ENCODE results near the gene TMEM165. TPM values are rescaled to one million over a fixed set of nuclear protein-coding genes. Genes with fewer than 3 reads are reported as not detected.

The TMEM165 gene
- total and polyA plus RNA-seq, 10 of the 15 experiments (the other 5 are each of a cell fraction or from before 2014, with no cell fraction given): 18.3 to 141 (median 81.1) TPM

GRCh38 chr4:55346851-55347255, 48.9 kb upstream of the TMEM165 start:
- no peaks in the 10 kb centered on the region for H3K9me3 ChIP-seq (replicated peaks; ENCODE audit: control insufficient read depth, insufficient read depth, low read length)
- POLR2A ChIA-PET: no interaction called here
- WGBS (ENCODE audit: insufficient coverage, insufficient replicate concordance, low lambda C conversion rate, missing lambda C conversion rate): 28% methylated on average over 16 of the region's 16 CpGs
- H3K4me3 ChIP-seq: peak overlapping the region; percentile 76
- H3K79me2 ChIP-seq (ENCODE audit: control insufficient read depth, insufficient read depth, low read length): no peaks in the 10 kb centered on the region; the same call in 1 of the 2 replicates
- H2AFZ ChIP-seq (ENCODE audit: control insufficient read depth, low read depth, low read length): peak overlapping the region; percentile 96
- intact Hi-C loops (cut with micrococcal nuclease; ENCODE audit: unreplicated experiment) (loop anchor here (1.0 to 5.0 kb wide), 5 partner anchors 50 to 955 kb away; partner anchors contain the start of gene TMEM165), in situ Hi-C loops (cut with MboI) (loop anchor here (10.0 kb wide), 2 partner anchors 208 to 388 kb away; no protein-coding TSS in a partner anchor)
- no peaks in the 10 kb centered on the region for H3K27me3 ChIP-seq (replicated peaks in 1 of 2; ENCODE audit: control insufficient read depth in 2 of 2, insufficient read depth in 2 of 2, low read length in 1 of 2)
- no peak for TF ChIP-seq ATF7 (IDR thresholded peaks at IDR 0.05; ENCODE audit: low read depth)
- TF ChIP-seq, protein P1, sequence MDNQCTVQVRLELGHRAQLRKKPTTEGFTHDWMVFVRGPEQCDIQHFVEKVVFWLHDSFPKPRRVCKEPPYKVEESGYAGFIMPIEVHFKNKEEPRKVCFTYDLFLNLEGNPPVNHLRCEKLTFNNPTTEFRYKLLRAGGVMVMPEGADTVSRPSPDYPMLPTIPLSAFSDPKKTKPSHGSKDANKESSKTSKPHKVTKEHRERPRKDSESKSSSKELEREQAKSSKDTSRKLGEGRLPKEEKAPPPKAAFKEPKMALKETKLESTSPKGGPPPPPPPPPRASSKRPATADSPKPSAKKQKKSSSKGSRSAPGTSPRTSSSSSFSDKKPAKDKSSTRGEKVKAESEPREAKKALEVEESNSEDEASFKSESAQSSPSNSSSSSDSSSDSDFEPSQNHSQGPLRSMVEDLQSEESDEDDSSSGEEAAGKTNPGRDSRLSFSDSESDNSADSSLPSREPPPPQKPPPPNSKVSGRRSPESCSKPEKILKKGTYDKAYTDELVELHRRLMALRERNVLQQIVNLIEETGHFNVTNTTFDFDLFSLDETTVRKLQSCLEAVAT (IDR thresholded peaks at IDR 0.05): peak; percentile 90
- FAIRE-seq (no peak), DNase-seq (ENCODE audit: low read depth, low spot score) (peak; percentile 5), ATAC-seq (no peak)
- RAD21 ChIA-PET (ENCODE audit: unreplicated experiment): interaction anchor here (0.5 to 1.6 kb wide), 3 partner anchors 25 to 62 kb away, joined by 3 to 6 read pairs (median 3); no protein-coding TSS in a partner anchor
- peak overlapping the region; percentile 48 for H3K27ac ChIP-seq (ENCODE audit: control insufficient read depth, insufficient read depth)
- SMC1A ChIA-PET (ENCODE audit: uncharacterized antibody, unreplicated experiment): interaction anchor here (0.5 to 0.7 kb wide), 2 partner anchors 52 to 390 kb away, joined by 3 read pairs; no protein-coding TSS in a partner anchor
- H3K4me1 ChIP-seq (ENCODE audit: control insufficient read depth, insufficient read depth, low read length): no peaks in the 10 kb centered on the region
- CTCF ChIA-PET: interaction anchor here (0.7 to 1.2 kb wide), 9 partner anchors 17 to 519 kb away, joined by 3 to 6 read pairs (median 3); no protein-coding TSS in a partner anchor
- no TSS peak for BruUV-seq (replicated peaks)
- no peaks in the 10 kb centered on the region for H4K20me1 ChIP-seq (ENCODE audit: control insufficient read depth, insufficient read depth)
- peak overlapping the region; percentile 77; the same call in 1 of the 2 replicates for H3K9ac ChIP-seq (ENCODE audit: control insufficient read depth, insufficient read depth, low read length)
- peak overlapping the region; percentile 97 for H3K4me2 ChIP-seq (ENCODE audit: control insufficient read depth, insufficient read depth)
- H3K36me3 ChIP-seq (ENCODE audit: control insufficient read depth in 2 of 2, insufficient read depth in 2 of 2, low read length in 1 of 2): no peaks in the 10 kb centered on the region

GRCh38 chr4:55347610-55348228, 48.0 kb upstream of the TMEM165 start:
- Histone ChIP-seq H2AFZ (ENCODE audit: control insufficient read depth, low read depth, low read length) (no peak overlapping the region), H3K9me3 (replicated peaks; ENCODE audit: control insufficient read depth, insufficient read depth, low read length) (no peaks in the 10 kb centered on the region; the same call in 2 of the 3 replicates), H4K20me1 (ENCODE audit: control insufficient read depth, insufficient read depth) (no peaks in the 10 kb centered on the region), H3K4me2 (ENCODE audit: control insufficient read depth, insufficient read depth) (no peak overlapping the region), H3K36me3 (ENCODE audit: control insufficient read depth in 2 of 2, insufficient read depth in 2 of 2, low read length in 1 of 2) (no peaks in the 10 kb centered on the region), H3K27ac (ENCODE audit: control insufficient read depth, insufficient read depth) (no peak overlapping the region), H3K27me3 (replicated peaks in 1 of 2; ENCODE audit: control insufficient read depth in 2 of 2, insufficient read depth in 2 of 2, low read length in 1 of 2) (no peaks in the 10 kb centered on the region), H3K79me2 (ENCODE audit: control insufficient read depth, insufficient read depth, low read length) (no peaks in the 10 kb centered on the region; the same call in 1 of the 2 replicates), H3K9ac (ENCODE audit: control insufficient read depth, insufficient read depth, low read length) (no peak overlapping the region), H3K4me1 (ENCODE audit: control insufficient read depth, insufficient read depth, low read length) (no peaks in the 10 kb centered on the region), H3K4me3 (no peak overlapping the region)
- FAIRE-seq (peak; percentile 35), ATAC-seq (no peak), DNase-seq (ENCODE audit: low read depth, low spot score) (no peak)
- POLR2A ChIA-PET: no interaction called here
- in situ Hi-C loops (cut with MboI): loop anchor here (10.0 kb wide), 2 partner anchors 207 to 387 kb away; no protein-coding TSS in a partner anchor
- TF ChIP-seq ZBTB40 (IDR thresholded peaks at IDR 0.05; ENCODE audit: borderline replicate concordance) (no peak), SIX5 (IDR thresholded peaks at IDR 0.05; ENCODE audit: low read depth, low read length, severe bottlenecking) (no peak), MYC (IDR thresholded peaks at IDR 0.05; ENCODE audit: insufficient read depth, insufficient read length, insufficient replicate concordance, low read length, severe bottlenecking) (no peak), LARP7 (IDR thresholded peaks at IDR 0.05) (no peak)
- RAD21 ChIA-PET (ENCODE audit: unreplicated experiment): interaction anchor here (0.5 to 0.8 kb wide), 2 partner anchors 26 to 61 kb away, joined by 3 read pairs; no protein-coding TSS in a partner anchor
- CTCF ChIA-PET: interaction anchor here (0.8 to 1.2 kb wide), 8 partner anchors 16 to 518 kb away, joined by 3 to 6 read pairs (median 4); no protein-coding TSS in a partner anchor
- 96% methylated on average over 3 of the region's 3 CpGs for WGBS (ENCODE audit: insufficient coverage, insufficient replicate concordance, low lambda C conversion rate, missing lambda C conversion rate)
- SMC1A ChIA-PET (ENCODE audit: uncharacterized antibody, unreplicated experiment): interaction anchor here (0.5 kb wide), 1 partner anchor 389 kb away, joined by 3 read pairs; no protein-coding TSS in a partner anchor
- intact Hi-C loops (cut with micrococcal nuclease; ENCODE audit: unreplicated experiment): loop anchor here (5.0 kb wide), 3 partner anchors 50 to 955 kb away; partner anchors contain the start of gene TMEM165
- BruUV-seq (replicated peaks): no TSS peak
